ENCODE measurements around the gene IL2RG. TPM values are rescaled to one million over a fixed set of nuclear protein-coding genes. Genes with fewer than 3 reads are reported as not detected.
A peak's percentile ranks its signal among the peaks of the same experiment; 100 is the strongest.

Gene IL2RG
- total RNA-seq, 1 donor from 2014 or later, result 261 TPM

DNA sequence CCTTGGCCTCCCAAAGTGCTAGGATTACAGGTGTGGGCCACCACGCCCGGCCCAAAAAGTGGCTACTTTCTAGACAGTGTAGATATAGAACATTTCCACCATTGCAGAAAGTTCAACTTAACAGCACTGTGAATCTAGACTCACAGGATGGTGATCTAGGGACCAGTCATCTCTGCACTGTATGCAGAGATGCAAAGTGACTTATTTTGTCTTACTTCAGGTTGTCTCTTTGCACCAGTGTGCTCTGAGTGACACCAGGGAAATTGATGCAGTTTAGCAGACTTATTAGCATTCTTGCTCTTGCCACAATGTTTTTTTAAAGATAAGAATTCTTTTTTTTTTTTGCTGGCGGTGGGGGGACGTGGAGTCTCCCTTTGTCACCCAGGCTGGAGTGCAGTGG is 28.6 kb downstream of the IL2RG start:
- no peak overlapping the region for H3K4me3 Mint-ChIP-seq
- no peak overlapping the region for H3K27ac Mint-ChIP-seq
- ChIA-PET POLR2A (interaction anchor here (0.7 kb wide), 1 partner anchor 70 kb away, joined by 3 read pairs; no protein-coding TSS in a partner anchor), CTCF (no interaction called here)
- H3K4me1 Mint-ChIP-seq, result no peaks in the 10 kb centered on the region
- no peaks in the 10 kb centered on the region for H3K36me3 Mint-ChIP-seq (ENCODE audit: low read depth)
- ATAC-seq (ENCODE audit: low read depth) (no peak), DNase-seq (no peak)
- no peak for TF ChIP-seq CTCF (IDR thresholded peaks at IDR 0.05)
- intact Hi-C loops (cut with micrococcal nuclease), result no loop called here
- no peaks in the 10 kb centered on the region for H3K9me3 Mint-ChIP-seq
- no peaks in the 10 kb centered on the region for H3K27me3 Mint-ChIP-seq

DNA sequence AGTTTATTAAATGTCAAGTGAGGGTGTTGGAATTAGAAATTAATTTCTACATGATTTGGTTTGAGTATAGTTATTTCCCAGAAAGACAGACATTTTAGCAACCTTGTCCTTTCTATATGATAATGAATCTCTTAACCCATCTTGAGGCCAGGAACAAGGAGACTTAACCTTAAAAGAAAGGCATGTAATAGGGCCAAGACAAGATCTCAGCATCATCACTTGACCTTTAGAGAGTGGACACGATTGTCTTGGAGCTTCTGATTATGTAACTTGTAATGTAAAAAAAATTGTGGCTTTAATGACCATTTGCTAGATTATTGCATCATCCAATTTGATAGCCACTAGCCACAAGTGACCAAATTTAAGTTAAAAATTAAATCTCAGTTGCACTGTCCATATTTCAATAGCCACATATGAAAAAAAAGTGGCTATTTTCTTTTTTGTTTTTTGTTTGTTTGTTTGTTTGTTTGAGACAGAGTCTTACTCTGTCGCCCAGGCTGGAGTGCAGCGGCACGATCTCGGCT is 29.2 kb downstream of the IL2RG start:
- intact Hi-C loops (cut with micrococcal nuclease), result no loop called here
- no peak for ATAC-seq (ENCODE audit: low read depth)

DNA sequence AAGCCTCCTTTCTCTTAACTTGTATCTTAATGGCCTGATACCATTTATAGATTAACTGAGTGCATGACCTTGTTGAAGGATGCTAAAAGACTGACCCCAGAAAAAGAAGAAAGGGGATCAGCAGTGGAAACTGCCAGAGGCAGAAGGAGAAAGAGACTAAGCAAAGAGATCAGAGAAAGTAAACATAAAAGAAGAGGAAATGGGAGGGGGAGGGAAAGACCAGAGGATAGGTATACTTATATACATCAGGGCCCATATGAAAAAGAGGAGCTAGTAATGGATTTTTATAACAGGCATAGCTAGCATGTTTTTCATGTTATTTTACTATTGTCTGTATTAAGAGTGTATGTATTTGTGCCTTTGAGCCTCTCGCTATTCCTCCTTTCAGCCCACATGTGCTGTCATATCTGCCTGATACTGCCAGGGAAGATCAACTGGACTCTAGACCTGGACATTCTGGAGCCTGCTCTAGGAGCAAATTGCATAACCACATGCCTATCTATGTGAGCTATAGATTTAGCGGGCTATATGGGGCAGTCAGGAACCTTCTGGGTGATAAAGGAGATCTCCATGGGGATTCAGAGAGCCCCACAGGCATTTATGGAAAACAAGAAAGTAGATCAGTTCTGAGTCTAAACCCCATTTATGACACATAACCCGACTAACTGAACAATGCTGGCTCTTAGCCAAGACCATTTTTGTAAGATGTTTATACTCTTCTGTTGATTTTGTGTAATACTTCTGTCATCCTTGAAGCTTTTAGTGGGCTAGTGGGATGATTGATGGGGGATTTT is 29.9 kb downstream of the IL2RG start:
- no peak for TF ChIP-seq CTCF (IDR thresholded peaks at IDR 0.05)
- ATAC-seq (ENCODE audit: low read depth) (no peak), DNase-seq (no peak)
- Mint-ChIP-seq H3K4me3 (no peak overlapping the region), H3K9me3 (no peaks in the 10 kb centered on the region), H3K4me1 (no peaks in the 10 kb centered on the region), H3K27me3 (no peaks in the 10 kb centered on the region), H3K36me3 (ENCODE audit: low read depth) (no peaks in the 10 kb centered on the region), H3K27ac (no peak overlapping the region)
- intact Hi-C loops (cut with micrococcal nuclease), result no loop called here
- POLR2A ChIA-PET, result no interaction called here
- CTCF ChIA-PET, result no interaction called here

More for the DNA sequence above, 29.2 kb downstream of the IL2RG start:
- Mint-ChIP-seq H3K27me3 (no peaks in the 10 kb centered on the region), H3K27ac (no peak overlapping the region), H3K9me3 (no peaks in the 10 kb centered on the region), H3K4me3 (no peak overlapping the region), H3K4me1 (no peaks in the 10 kb centered on the region), H3K36me3 (ENCODE audit: low read depth) (no peaks in the 10 kb centered on the region)
- ChIA-PET CTCF (no interaction called here), POLR2A (no interaction called here)
- no peak for TF ChIP-seq CTCF (IDR thresholded peaks at IDR 0.05)
- DNase-seq, result no peak

DNA sequence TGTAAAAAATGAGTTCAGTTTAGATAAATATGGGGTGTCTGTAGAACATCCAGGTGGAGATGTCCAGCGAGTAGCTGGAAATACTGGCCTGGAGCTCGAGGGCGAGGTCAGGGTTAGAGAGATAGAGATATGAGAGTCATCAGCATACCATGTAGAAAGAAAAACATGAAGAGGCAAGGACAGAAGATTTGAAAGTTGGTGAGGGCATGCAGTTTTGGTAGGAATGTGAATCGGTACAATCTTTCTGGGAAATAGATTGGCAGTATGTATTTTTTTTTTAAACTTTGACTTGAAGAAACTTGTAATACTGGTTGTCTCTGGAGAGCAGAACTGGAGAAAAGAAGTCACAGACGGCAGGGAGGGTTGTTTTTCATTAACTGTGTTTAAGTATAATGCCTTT is 40.8 kb downstream of the IL2RG start:
- DNase-seq, result no peak
- Mint-ChIP-seq H3K4me1 (peaks cover 13% of the 10 kb centered on the region), H3K36me3 (ENCODE audit: low read depth) (peaks cover 7% of the 10 kb centered on the region), H3K9me3 (no peaks in the 10 kb centered on the region), H3K4me3 (no peak overlapping the region), H3K27ac (no peak overlapping the region), H3K27me3 (peaks cover 3% of the 10 kb centered on the region)
- CTCF ChIA-PET, result no interaction called here
- TF ChIP-seq CTCF (IDR thresholded peaks at IDR 0.05), result no peak
- POLR2A ChIA-PET, result no interaction called here
- intact Hi-C loops (cut with micrococcal nuclease), result no loop called here
- no peak for ATAC-seq (ENCODE audit: low read depth)

- ATAC-seq (ENCODE audit: low read depth) (peak; percentile 94), DNase-seq (peak; percentile 79)
- peak within 1 kb of the TSS; percentile 94 for H3K4me3 Mint-ChIP-seq
- ChIA-PET CTCF (no interaction called here), POLR2A (interaction anchor here (0.6 to 1.9 kb wide), 9 partner anchors 9 to 298 kb away, joined by 3 to 39 read pairs (median 6); partner anchors contain the start of genes IL2RG, MED12, NONO and SLC7A3)
- no peak for TF ChIP-seq CTCF (IDR thresholded peaks at IDR 0.05)
- H3K9me3 Mint-ChIP-seq, result no peaks in the 10 kb centered on the region
- H3K36me3 Mint-ChIP-seq (ENCODE audit: low read depth), result peaks cover 15% of the 10 kb centered on the region
- H3K27me3 Mint-ChIP-seq, result peaks cover 3% of the 10 kb centered on the region
- intact Hi-C loops (cut with micrococcal nuclease), result loop anchor here (1.0 to 10.0 kb wide), 8 partner anchors 27 to 467 kb away; partner anchors contain the start of genes FOXO4, IL2RG, MED12 and OGT
- peak within 1 kb of the TSS; percentile 95 for H3K27ac Mint-ChIP-seq
- H3K4me1 Mint-ChIP-seq, result peaks cover 19% of the 10 kb centered on the region
These were observed 43.1 kb downstream of the IL2RG start, which contains the start of gene SNX12 for GRCh38 chrX:71068044-71068918. SNX12 (minus strand) TSS chrX:71068334; CDS start chrX:71068306, 28 bp downstream.
